Suprapubic skin (tissue), 4 donors: ENCODE results near the gene SLC22A14.

ENCODE experiments used
- POLR2A ChIP-seq, 2 donors: fragments of 450-650 bp; IDR thresholded peaks; one replicate each; pipeline ENCODE4 v1.6.1; 2017; ENCODE audit warnings: antibody characterized with exemption in 2 of 2, mild to moderate bottlenecking in 2 of 2, moderate library complexity in 2 of 2
- POLR2AphosphoS5 ChIP-seq, 3 donors: sonication (generic); formaldehyde crosslinking; IDR thresholded peaks; one replicate each; pipeline ENCODE4 v1.6.1; 2017; ENCODE audit warnings: antibody characterized with exemption in 3 of 3
- TF ChIP-seq, protein P1 (sequence below), 2 donors: fragments of 200-600 bp in 1 of 2; fragments of 450-650 bp in 1 of 2; sonication (generic) in 1 of 2; IDR thresholded peaks; one replicate each; pipeline ENCODE4 v1.5.1; 2016 to 2019; ENCODE audit warnings: antibody characterized with exemption in 2 of 2, mild to moderate bottlenecking in 1 of 2, moderate library complexity in 1 of 2

DNA sequence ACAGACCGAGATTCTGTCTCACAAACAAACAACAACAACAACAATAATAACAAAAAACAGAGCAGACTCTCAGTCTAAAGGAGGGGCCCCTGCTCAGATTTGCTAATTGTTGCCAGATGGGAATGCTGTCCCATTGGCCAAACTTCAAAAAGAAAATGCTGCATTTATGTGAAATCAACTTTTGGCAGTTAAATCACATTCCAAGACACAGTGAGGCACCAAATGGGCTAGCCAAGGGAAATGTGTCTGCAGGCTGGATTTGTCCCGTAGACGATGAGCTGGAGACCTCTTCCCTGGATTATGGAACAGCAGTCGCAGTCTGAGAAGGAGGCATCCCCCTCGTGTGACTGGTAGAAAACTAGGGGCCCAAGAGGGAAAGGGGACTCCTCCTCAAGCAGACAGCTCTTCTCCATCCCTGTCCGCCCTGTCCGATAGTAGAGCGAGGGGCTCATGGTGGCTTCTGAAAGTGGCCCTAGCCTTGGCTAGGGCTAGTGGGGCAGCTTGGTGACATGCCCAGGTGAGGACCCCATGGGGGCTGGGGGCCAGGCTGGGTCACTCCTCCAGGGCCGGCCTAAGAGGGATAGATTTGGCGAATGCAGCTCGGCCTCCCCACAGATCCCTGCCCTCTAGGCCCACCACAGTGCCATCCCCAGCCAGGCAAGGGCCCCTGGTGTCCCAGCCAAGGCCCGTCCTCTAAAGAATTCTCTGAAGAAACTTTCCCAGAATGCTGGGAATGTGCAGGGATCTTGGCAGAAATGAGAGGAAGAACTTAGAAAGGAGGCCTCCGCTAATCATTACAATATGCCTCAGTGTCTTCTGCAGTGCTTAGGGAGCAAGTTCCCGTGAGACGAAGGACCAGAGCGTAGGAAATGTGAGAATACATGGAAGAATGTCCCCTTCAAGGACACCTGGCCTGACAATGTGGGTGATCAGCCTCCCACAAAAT lies 2.0 kb downstream of the SLC22A14 start:
- TF ChIP-seq POLR2A (IDR thresholded peaks at IDR 0.05) (no peak), POLR2AphosphoS5 (IDR thresholded peaks at IDR 0.05) (no peak)
- TF ChIP-seq, protein P1, sequence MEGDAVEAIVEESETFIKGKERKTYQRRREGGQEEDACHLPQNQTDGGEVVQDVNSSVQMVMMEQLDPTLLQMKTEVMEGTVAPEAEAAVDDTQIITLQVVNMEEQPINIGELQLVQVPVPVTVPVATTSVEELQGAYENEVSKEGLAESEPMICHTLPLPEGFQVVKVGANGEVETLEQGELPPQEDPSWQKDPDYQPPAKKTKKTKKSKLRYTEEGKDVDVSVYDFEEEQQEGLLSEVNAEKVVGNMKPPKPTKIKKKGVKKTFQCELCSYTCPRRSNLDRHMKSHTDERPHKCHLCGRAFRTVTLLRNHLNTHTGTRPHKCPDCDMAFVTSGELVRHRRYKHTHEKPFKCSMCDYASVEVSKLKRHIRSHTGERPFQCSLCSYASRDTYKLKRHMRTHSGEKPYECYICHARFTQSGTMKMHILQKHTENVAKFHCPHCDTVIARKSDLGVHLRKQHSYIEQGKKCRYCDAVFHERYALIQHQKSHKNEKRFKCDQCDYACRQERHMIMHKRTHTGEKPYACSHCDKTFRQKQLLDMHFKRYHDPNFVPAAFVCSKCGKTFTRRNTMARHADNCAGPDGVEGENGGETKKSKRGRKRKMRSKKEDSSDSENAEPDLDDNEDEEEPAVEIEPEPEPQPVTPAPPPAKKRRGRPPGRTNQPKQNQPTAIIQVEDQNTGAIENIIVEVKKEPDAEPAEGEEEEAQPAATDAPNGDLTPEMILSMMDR (IDR thresholded peaks at IDR 0.05) = no peak
